BLaER1 treated with 17β-estradiol and CSF1 and Interleukin-3, amounts not matched to agents 10 nM and 100 nM (cell line): ENCODE measurements around the gene ITGB3.

ENCODE experiments used
- H3K27ac ChIP-seq, 11 experiments: shearing (Covaris generic); formaldehyde crosslinking; 2 replicates each; pipeline ENCODE4 v1.8.1; 2022
- H3K27me3 ChIP-seq, 11 experiments: shearing (Covaris generic); formaldehyde crosslinking; 2 replicates each; pipeline ENCODE4 v1.8.1; 2022
- H3K36me3 ChIP-seq, 11 experiments: shearing (Covaris generic); formaldehyde crosslinking; 2 replicates each; pipeline ENCODE4 v1.8.1; 2022
- H3K4me1 ChIP-seq, 10 experiments: shearing (Covaris generic); formaldehyde crosslinking; 2 replicates each; pipeline ENCODE4 v1.8.1; 2022
- H3K4me2 ChIP-seq, 11 experiments: shearing (Covaris generic); formaldehyde crosslinking; 2 replicates each; pipeline ENCODE4 v1.8.1; 2022
- H3K4me3 ChIP-seq, 10 experiments: shearing (Covaris generic); formaldehyde crosslinking; 2 replicates each; pipeline ENCODE4 v1.8.1; 2022
- H3K9ac ChIP-seq, 11 experiments: shearing (Covaris generic); formaldehyde crosslinking; 2 replicates each; pipeline ENCODE4 v1.8.1; 2022
- H3K9me3 ChIP-seq, 11 experiments: shearing (Covaris generic); formaldehyde crosslinking; replicated peaks in 1 of 11; 2 replicates each; pipeline ENCODE4 v1.8.1; 2022
- H4K20me1 ChIP-seq, 11 experiments: shearing (Covaris generic); formaldehyde crosslinking; 2 replicates each; pipeline ENCODE4 v1.8.1; 2022
- Cebpa-rat ChIP-seq, 11 experiments: shearing (Covaris generic); IDR thresholded peaks; 2 replicates each; pipeline ENCODE4 v1.8.1; 2022

Gene ITGB3

DNA sequence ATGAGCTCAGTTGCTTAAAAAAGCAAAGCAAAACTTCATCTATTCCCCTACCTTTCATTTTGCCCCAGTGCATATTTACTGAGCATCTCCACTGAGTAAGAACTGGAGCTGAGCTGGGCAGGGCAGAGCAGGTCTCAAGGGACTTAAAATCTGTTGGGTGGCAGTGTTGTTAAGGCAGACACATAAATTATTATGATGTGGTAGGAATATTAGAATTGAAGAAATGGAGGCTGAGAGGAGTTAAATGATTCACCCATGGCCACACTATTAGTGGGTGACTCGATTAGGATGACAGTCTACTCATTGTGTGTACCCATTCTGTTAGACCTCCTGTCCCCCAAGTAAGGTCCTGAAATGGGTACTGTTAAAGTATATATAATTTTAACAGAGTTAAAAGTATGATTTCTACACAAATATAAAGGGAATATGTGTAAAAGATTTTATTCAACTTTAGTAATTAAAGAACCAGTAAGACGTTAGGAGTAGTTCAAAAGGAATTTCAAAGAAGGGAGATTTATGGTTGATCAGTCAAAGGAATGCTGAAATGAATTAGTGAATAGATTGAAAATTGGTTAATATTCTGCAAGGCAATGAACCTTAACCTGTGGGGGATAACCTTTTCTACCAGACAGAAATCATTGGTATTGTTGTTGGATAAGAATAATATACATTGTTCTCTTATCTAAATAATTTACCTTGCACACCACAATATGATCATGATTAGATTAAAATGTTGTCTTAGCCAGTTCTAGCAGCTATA, 17.5 kb downstream of the ITGB3 start:
- no peak for TF ChIP-seq Cebpa-rat (IDR thresholded peaks at IDR 0.05)
- Histone ChIP-seq H3K27me3 (no peaks in the 10 kb centered on the region), H3K9ac (no peak overlapping the region), H3K27ac (no peak overlapping the region), H3K4me2 (no peak overlapping the region), H3K4me3 (no peak overlapping the region), H3K9me3 (peaks cover 22 to 41% (median 29%) of the 10 kb centered on the region in 11 experiments), H3K36me3 (no peaks in the 10 kb centered on the region), H3K4me1 (peaks cover 17 to 35% (median 33%) of the 10 kb centered on the region in 10 experiments), H4K20me1 (no peaks in the 10 kb centered on the region)

DNA sequence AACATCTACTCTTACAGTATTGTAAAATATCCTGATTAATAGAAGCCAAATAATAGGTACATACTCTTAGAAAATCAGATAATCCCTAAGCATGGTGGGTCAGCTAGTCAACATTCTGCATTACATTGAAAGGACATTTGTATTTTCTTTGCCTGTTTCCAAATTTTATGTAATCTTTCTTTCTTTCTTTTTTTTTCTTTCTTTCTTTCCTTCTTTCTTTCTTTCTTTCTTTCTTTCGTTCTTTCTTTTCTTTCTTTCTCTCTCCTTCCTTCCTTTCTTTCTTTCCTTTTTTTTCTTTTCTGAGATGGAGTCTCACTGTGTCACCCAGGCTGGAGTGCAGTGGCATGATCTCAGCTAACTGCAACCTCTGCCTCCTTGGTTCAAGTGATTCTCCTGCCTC, 18.9 kb downstream of the ITGB3 start:
- no peak overlapping the region for H3K4me3 ChIP-seq
- TF ChIP-seq Cebpa-rat (IDR thresholded peaks at IDR 0.05), result no peak

DNA sequence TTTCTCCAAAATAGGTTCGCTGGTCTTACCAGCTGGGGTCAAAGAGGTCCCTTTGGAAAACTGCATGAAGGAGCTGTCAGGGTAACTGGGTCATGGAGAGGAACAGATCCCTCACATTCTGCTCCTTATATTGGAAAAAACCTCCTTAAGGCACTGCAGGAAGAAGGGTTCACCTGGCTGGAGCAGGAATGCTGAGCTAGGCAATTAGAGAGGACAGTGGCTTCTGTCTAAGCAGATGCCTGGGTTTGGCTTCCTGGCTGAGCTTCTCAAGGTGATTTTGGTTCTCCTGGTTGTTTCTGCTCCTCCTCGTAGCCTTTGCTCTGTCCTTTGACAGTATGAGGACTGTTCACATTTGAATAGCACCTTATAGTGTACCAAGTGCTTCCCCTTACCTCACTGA, 19.6 kb downstream of the ITGB3 start:
- no peaks in the 10 kb centered on the region for H3K27me3 ChIP-seq
- no peak for TF ChIP-seq Cebpa-rat (IDR thresholded peaks at IDR 0.05)
- peaks cover 38 to 54% (median 52%) of the 10 kb centered on the region in 10 experiments for H3K4me1 ChIP-seq
- H3K4me3 ChIP-seq, result no peak overlapping the region
- no peaks in the 10 kb centered on the region for H4K20me1 ChIP-seq
- peaks cover 12 to 28% (median 20%) of the 10 kb centered on the region in 11 experiments for H3K9me3 ChIP-seq
- H3K27ac ChIP-seq, result no peak overlapping the region
- peak overlapping the region in 6 of 11 experiments; percentile 19 to 88 (median 26); a peak in 5 of 22 replicates for H3K4me2 ChIP-seq
- H3K36me3 ChIP-seq, result no peaks in the 10 kb centered on the region
- no peak overlapping the region for H3K9ac ChIP-seq

More for the DNA sequence above, 18.9 kb downstream of the ITGB3 start:
- Histone ChIP-seq H3K9me3 (peaks cover 19 to 36% (median 26%) of the 10 kb centered on the region in 11 experiments), H3K4me1 (peaks cover 31 to 47% (median 44%) of the 10 kb centered on the region in 10 experiments), H3K27me3 (no peaks in the 10 kb centered on the region), H3K36me3 (no peaks in the 10 kb centered on the region), H3K4me2 (no peak overlapping the region), H4K20me1 (no peaks in the 10 kb centered on the region), H3K9ac (no peak overlapping the region), H3K27ac (no peak overlapping the region)

- H3K27me3 ChIP-seq, result no peaks in the 10 kb centered on the region
- no peaks in the 10 kb centered on the region for H3K36me3 ChIP-seq
- H3K9me3 ChIP-seq, result peaks cover 0 to 16% (median 7%) of the 10 kb centered on the region in 11 experiments; a peak in 18 of 22 replicates
- H3K27ac ChIP-seq, result peak overlapping the region in 2 of 11 experiments; percentile 59 to 95; a peak in 1 of 22 replicates
- TF ChIP-seq Cebpa-rat (IDR thresholded peaks at IDR 0.05), result no peak
- no peaks in the 10 kb centered on the region for H4K20me1 ChIP-seq
- H3K4me2 ChIP-seq, result peak overlapping the region; percentile 83 to 95 (median 90); a peak in 21 of 22 replicates
- H3K4me3 ChIP-seq, result no peak overlapping the region
- peak overlapping the region in 2 of 11 experiments; percentile 3 to 46; a peak in 1 of 22 replicates for H3K9ac ChIP-seq
- H3K4me1 ChIP-seq, result peaks cover 51 to 67% (median 64%) of the 10 kb centered on the region in 10 experiments
These were observed 20.9 kb downstream of the ITGB3 start for GRCh38 chr17:47274319-47275069.

- no peak for TF ChIP-seq Cebpa-rat (IDR thresholded peaks at IDR 0.05)
- Histone ChIP-seq H3K27me3 (no peaks in the 10 kb centered on the region), H4K20me1 (no peaks in the 10 kb centered on the region), H3K9ac (peak overlapping the region in 5 of 11 experiments; percentile 3 to 47 (median 24); a peak in 6 of 22 replicates), H3K9me3 (peaks cover 0 to 6% (median 0%) of the 10 kb centered on the region in 11 experiments; a peak in 9 of 22 replicates), H3K4me1 (peaks cover 60 to 76% (median 73%) of the 10 kb centered on the region in 10 experiments), H3K36me3 (no peaks in the 10 kb centered on the region), H3K27ac (peak overlapping the region in 7 of 11 experiments; percentile 22 to 95 (median 51); a peak in 12 of 22 replicates), H3K4me3 (peak overlapping the region in 1 of 10 experiments; percentile 9; a peak in 1 of 20 replicates), H3K4me2 (peak overlapping the region; percentile 83 to 95 (median 90))
These were observed 21.8 kb downstream of the ITGB3 start for GRCh38 chr17:47275245-47275984.

DNA sequence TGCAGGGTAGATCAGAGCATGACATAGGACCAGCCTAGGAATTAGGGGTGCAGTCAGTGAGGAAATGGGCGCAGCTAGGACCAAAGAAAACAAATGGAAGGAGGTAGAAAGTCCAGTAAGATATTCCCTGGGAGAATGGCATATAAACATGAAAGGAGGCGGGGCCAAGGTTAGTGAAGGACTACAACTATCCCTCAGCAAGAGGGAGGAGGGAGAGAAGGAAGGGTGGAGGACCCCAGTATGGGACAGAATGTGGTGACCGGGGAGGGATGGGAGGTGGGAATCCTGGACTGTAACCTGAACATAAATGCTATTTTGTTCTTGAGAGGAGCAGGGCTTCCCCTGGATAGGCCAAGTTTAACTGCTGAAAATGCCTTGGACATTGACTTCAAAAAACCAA, 22.8 kb downstream of the ITGB3 start:
- H3K4me1 ChIP-seq, result peaks cover 70 to 85% (median 82%) of the 10 kb centered on the region in 10 experiments
- H3K9me3 ChIP-seq, result no peaks in the 10 kb centered on the region
- H3K27ac ChIP-seq, result peak overlapping the region in 5 of 11 experiments; percentile 30 to 95 (median 59); a peak in 10 of 22 replicates
- no peaks in the 10 kb centered on the region for H4K20me1 ChIP-seq
- no peak for TF ChIP-seq Cebpa-rat (IDR thresholded peaks at IDR 0.05)
- H3K36me3 ChIP-seq, result no peaks in the 10 kb centered on the region
- no peak overlapping the region for H3K4me3 ChIP-seq
- H3K9ac ChIP-seq, result no peak overlapping the region
- peak overlapping the region; percentile 83 to 95 (median 90) for H3K4me2 ChIP-seq
- H3K27me3 ChIP-seq, result no peaks in the 10 kb centered on the region

DNA sequence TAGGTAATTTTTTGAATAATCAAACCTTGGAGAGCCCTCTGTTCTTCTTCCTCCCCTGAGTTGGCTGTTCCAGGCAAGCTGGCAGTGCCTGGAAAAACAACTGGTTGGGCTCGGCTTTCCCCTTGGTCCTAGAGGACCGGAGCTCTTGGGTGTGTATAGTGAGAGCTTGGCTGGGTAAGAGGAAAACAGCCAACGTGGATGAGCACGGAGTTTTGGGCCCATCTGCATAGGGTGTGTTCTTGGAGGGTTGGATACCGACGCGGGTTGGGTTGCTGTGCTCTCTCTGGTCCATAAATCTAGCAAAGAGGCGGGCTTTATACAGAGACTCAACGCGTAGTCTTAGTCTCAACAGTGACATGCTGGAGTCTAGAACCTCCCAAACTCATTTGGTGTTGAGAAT, 23.2 kb downstream of the ITGB3 start:
- H3K36me3 ChIP-seq, result no peaks in the 10 kb centered on the region
- TF ChIP-seq Cebpa-rat (IDR thresholded peaks at IDR 0.05), result no peak
- peaks cover 75 to 89% (median 86%) of the 10 kb centered on the region in 10 experiments for H3K4me1 ChIP-seq
- H3K27ac ChIP-seq, result peak overlapping the region in 6 of 11 experiments; percentile 12 to 95 (median 75); a peak in 10 of 22 replicates
- H3K4me3 ChIP-seq, result no peak overlapping the region
- no peak overlapping the region for H3K9ac ChIP-seq
- H3K9me3 ChIP-seq, result no peaks in the 10 kb centered on the region
- H3K27me3 ChIP-seq, result no peaks in the 10 kb centered on the region
- H3K4me2 ChIP-seq, result peak overlapping the region; percentile 83 to 95 (median 90); a peak in 21 of 22 replicates
- no peaks in the 10 kb centered on the region for H4K20me1 ChIP-seq

GRCh38 chr17:47277921-47278320, 24.3 kb downstream of the ITGB3 start:
- H3K36me3 ChIP-seq, result no peaks in the 10 kb centered on the region
- no peaks in the 10 kb centered on the region for H3K27me3 ChIP-seq
- H3K9ac ChIP-seq, result peak overlapping the region in 3 of 11 experiments; percentile 70 to 81 (median 81); a peak in 3 of 22 replicates
- no peaks in the 10 kb centered on the region for H3K9me3 ChIP-seq
- no peak for TF ChIP-seq Cebpa-rat (IDR thresholded peaks at IDR 0.05)
- no peaks in the 10 kb centered on the region for H4K20me1 ChIP-seq
- no peak overlapping the region for H3K4me3 ChIP-seq
- H3K4me2 ChIP-seq, result peak overlapping the region; percentile 81 to 95 (median 90)
- H3K4me1 ChIP-seq, result peaks cover 81 to 95% (median 90%) of the 10 kb centered on the region in 10 experiments
- H3K27ac ChIP-seq, result peak overlapping the region in 9 of 11 experiments; percentile 81 to 95 (median 91); a peak in 17 of 22 replicates
